ENCODE data around the gene PXYLP1. TPM values are rescaled to one million over a fixed set of nuclear protein-coding genes. Genes with fewer than 3 reads are reported as not detected.

Gene PXYLP1
- total and polyA plus RNA-seq, 2 experiments from 2014 or later: 21.3 to 25.8 TPM

DNA sequence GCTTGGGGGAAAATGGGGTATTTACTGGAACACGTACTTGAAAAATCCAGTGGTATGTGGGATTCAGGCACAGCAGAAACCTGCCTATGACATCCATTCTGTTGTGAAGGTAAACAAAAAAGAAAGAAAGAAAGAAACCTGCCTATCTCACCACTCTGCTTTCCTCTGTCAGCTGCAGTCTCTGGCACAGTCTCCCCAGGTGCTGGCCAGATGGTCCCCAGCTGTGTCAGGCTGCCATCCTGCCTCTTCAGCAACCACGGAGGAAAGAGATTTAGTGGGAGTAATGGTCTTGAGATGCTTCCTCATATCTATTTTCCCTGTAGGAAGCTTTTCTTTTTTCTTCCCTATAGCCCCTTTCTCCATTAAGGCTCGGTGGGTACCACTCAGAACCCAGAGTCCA lies 2.5 kb upstream of the PXYLP1 start:
- H3K4me2 ChIP-seq: no peak overlapping the region
- no peak for DNase-seq (ENCODE audit: low spot score)
- no peak overlapping the region for H3K4me3 ChIP-seq
- no peaks in the 10 kb centered on the region for H3K27me3 ChIP-seq
- H3K9me3 ChIP-seq (ENCODE audit: low read depth): no peaks in the 10 kb centered on the region
- 71% methylated on average over 3 of the region's 3 CpGs for WGBS (ENCODE audit: low lambda C conversion rate, missing lambda C conversion rate)
- no peaks in the 10 kb centered on the region for H3K9me2 ChIP-seq (replicated peaks; ENCODE audit: insufficient read depth)
- no peak overlapping the region for H2AFZ ChIP-seq
- H3K27ac ChIP-seq: no peak overlapping the region
- H3K36me3 ChIP-seq (replicated peaks; ENCODE audit: insufficient read depth, low read depth): no peaks in the 10 kb centered on the region
- H3K79me2 ChIP-seq: peaks cover 10% of the 10 kb centered on the region
- peaks cover 23% of the 10 kb centered on the region for H3K4me1 ChIP-seq (ENCODE audit: insufficient read depth)
- no peaks in the 10 kb centered on the region for H4K20me1 ChIP-seq (ENCODE audit: insufficient read depth, poor library complexity, severe bottlenecking)
- no peak for TF ChIP-seq EZH2 (IDR thresholded peaks at IDR 0.05; ENCODE audit: borderline replicate concordance)
- TF ChIP-seq, protein P1, sequence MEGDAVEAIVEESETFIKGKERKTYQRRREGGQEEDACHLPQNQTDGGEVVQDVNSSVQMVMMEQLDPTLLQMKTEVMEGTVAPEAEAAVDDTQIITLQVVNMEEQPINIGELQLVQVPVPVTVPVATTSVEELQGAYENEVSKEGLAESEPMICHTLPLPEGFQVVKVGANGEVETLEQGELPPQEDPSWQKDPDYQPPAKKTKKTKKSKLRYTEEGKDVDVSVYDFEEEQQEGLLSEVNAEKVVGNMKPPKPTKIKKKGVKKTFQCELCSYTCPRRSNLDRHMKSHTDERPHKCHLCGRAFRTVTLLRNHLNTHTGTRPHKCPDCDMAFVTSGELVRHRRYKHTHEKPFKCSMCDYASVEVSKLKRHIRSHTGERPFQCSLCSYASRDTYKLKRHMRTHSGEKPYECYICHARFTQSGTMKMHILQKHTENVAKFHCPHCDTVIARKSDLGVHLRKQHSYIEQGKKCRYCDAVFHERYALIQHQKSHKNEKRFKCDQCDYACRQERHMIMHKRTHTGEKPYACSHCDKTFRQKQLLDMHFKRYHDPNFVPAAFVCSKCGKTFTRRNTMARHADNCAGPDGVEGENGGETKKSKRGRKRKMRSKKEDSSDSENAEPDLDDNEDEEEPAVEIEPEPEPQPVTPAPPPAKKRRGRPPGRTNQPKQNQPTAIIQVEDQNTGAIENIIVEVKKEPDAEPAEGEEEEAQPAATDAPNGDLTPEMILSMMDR (IDR thresholded peaks at IDR 0.05; ENCODE audit: poor library complexity): no peak
- no peak for TF ChIP-seq EZH2phosphoT487 (IDR thresholded peaks at IDR 0.05; ENCODE audit: low read depth, severe bottlenecking, unreplicated experiment)

DNA sequence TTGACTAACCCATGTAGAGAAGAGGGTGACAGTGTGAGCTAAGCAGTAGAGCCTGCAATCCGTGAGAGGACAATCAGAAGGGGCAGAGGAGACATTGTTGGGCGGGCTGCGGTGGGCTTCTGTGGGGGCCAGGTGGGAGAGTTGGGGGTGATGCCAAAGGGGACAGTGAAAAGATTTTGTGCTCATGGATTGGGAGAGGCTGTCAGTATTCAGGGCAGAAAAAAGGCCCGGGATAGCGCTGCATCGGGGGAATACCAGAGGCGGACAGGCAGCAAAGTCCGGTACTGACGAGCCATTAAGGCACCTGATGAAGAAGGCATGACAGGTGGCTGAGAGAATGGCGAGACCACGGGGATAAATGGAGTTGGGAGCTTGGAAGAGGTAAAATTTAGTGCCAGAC lies 1.3 kb upstream of the PXYLP1 start:
- Histone ChIP-seq H3K4me3 (no peak overlapping the region), H3K4me1 (ENCODE audit: insufficient read depth) (peaks cover 23% of the 10 kb centered on the region), H2AFZ (no peak overlapping the region), H3K4me2 (no peak overlapping the region), H3K27ac (no peak overlapping the region), H3K9me3 (ENCODE audit: low read depth) (no peaks in the 10 kb centered on the region), H4K20me1 (ENCODE audit: insufficient read depth, poor library complexity, severe bottlenecking) (no peaks in the 10 kb centered on the region), H3K36me3 (replicated peaks; ENCODE audit: insufficient read depth, low read depth) (no peaks in the 10 kb centered on the region), H3K27me3 (no peaks in the 10 kb centered on the region), H3K9me2 (replicated peaks; ENCODE audit: insufficient read depth) (no peaks in the 10 kb centered on the region), H3K79me2 (peaks cover 10% of the 10 kb centered on the region)
- DNase-seq (ENCODE audit: low spot score): no peak
- TF ChIP-seq EZH2phosphoT487 (IDR thresholded peaks at IDR 0.05; ENCODE audit: low read depth, severe bottlenecking, unreplicated experiment) (no peak), EZH2 (IDR thresholded peaks at IDR 0.05; ENCODE audit: borderline replicate concordance) (no peak)
- TF ChIP-seq, protein P1 (IDR thresholded peaks at IDR 0.05; ENCODE audit: poor library complexity): no peak
- WGBS (ENCODE audit: low lambda C conversion rate, missing lambda C conversion rate): 97% methylated on average over 11 of the region's 11 CpGs

DNA sequence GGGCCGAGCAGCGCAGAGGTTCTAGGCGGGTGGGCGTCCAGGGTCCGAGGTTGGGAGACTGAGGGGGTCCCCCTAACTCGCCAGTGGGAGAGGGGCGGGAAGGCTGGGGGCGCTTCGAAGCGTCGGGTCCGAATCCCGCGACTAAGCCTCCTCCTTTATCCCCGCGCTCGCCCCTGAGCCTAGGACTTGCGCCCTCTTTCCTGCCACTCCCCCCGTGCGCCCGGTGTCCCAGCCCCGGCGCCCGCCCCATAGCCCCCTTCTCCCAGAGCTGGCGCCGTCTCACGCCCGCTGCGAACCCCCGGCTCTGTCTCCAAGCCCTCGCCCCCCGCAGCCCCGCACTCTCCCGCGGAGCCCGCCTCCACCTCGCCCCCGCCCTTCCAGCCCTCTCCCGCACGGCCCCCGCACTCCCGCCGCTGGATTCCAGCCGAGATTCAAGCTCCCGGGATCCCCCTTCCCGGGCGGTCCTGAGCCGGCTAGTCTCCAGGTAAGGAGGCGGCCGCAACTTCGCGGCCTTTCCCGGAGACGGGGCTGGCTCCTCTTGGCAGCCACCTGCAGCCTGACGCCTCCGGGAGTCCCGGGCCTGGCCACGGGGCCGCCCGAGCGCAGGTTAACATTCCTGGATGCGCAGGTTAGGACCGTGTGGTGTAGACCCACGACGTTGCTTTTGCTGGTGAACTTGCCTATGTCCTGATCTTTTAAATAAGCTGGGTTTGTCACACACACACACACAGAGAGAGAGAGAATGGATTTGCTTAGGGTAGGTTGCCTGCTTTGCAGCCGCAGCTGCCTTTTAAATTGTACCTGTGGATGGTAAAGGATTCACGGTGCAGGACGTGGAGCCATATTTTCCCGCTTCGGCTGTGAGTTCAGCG lies 563 bp downstream of the PXYLP1 start:
- Histone ChIP-seq H3K9me2 (replicated peaks; ENCODE audit: insufficient read depth) (no peaks in the 10 kb centered on the region), H3K4me1 (ENCODE audit: insufficient read depth) (peaks cover 23% of the 10 kb centered on the region), H3K4me3 (peak overlapping the region; percentile 81), H3K4me2 (peak overlapping the region; percentile 90), H3K9me3 (ENCODE audit: low read depth) (no peaks in the 10 kb centered on the region), H4K20me1 (ENCODE audit: insufficient read depth, poor library complexity, severe bottlenecking) (no peaks in the 10 kb centered on the region), H2AFZ (peak overlapping the region; percentile 97), H3K36me3 (replicated peaks; ENCODE audit: insufficient read depth, low read depth) (no peaks in the 10 kb centered on the region), H3K27me3 (no peaks in the 10 kb centered on the region), H3K79me2 (peaks cover 10% of the 10 kb centered on the region), H3K27ac (peak overlapping the region; percentile 79)
- TF ChIP-seq, protein P1 (IDR thresholded peaks at IDR 0.05; ENCODE audit: poor library complexity): no peak
- TF ChIP-seq EZH2 (IDR thresholded peaks at IDR 0.05; ENCODE audit: borderline replicate concordance) (no peak), EZH2phosphoT487 (IDR thresholded peaks at IDR 0.05; ENCODE audit: low read depth, severe bottlenecking, unreplicated experiment) (no peak)
- WGBS (ENCODE audit: low lambda C conversion rate, missing lambda C conversion rate): 3% methylated on average over 33 of the region's 71 CpGs
- peak; percentile 68 for DNase-seq (ENCODE audit: low spot score)

Data from hepatocyte (in vitro differentiated cells).